Lung (tissue), 12 donors: ENCODE results near the gene DDN. TPM values are rescaled to one million over a fixed set of nuclear protein-coding genes. Genes with fewer than 3 reads are reported as not detected.

Experiments
- ATAC-seq: fragments of 200-7000 bp; cut with Tn5 transposase; one replicate; pipeline ENCODE4 v1.9.1; 2020; ENCODE audit warnings: moderate number of reproducible peaks; ENCODE audit not compliant: insufficient read depth, low FRiP score
- DNase-seq, 3 donors: peaks; one replicate each; pipeline ENCODE4 v3.0.0-alpha.2; 2013 to 2017
- H3K27ac ChIP-seq, 2 donors: one replicate each; pipeline ENCODE4 v1.5.1; 2013; ENCODE audit warnings: mild to moderate bottlenecking in 2 of 2, moderate library complexity in 2 of 2, control low read depth in 1 of 2, inconsistent platforms in 1 of 2, low read depth in 1 of 2, low read length in 1 of 2
- H3K27me3 ChIP-seq, 3 donors: one replicate each; pipeline ENCODE4 v1.5.1; 2013; ENCODE audit warnings: low read length in 2 of 3; ENCODE audit not compliant: control insufficient read depth in 3 of 3, insufficient read depth in 3 of 3
- H3K36me3 ChIP-seq, 4 donors: one replicate each; pipeline ENCODE4 v1.5.1; 2013; ENCODE audit warnings: low read length in 4 of 4, mild to moderate bottlenecking in 1 of 4, moderate library complexity in 1 of 4; ENCODE audit not compliant: control insufficient read depth in 4 of 4, insufficient read depth in 4 of 4
- H3K4me1 ChIP-seq, 5 donors: one replicate each; pipeline ENCODE4 v1.5.1; 2013; ENCODE audit warnings: low read length in 5 of 5, mild to moderate bottlenecking in 2 of 5, moderate library complexity in 1 of 5; ENCODE audit not compliant: control insufficient read depth in 5 of 5, insufficient read depth in 5 of 5
- H3K4me3 ChIP-seq: one replicate; pipeline ENCODE4 v1.5.1; 2013; ENCODE audit warnings: mild to moderate bottlenecking, control low read depth, moderate library complexity
- H3K9ac ChIP-seq, 2 donors: one replicate each; pipeline ENCODE4 v1.5.1; 2013; ENCODE audit warnings: low read length in 2 of 2, control low read depth in 1 of 2; ENCODE audit not compliant: insufficient read depth in 1 of 2
- H3K9me3 ChIP-seq, 4 donors: one replicate each; pipeline ENCODE4 v1.5.1; 2013; ENCODE audit warnings: low read length in 3 of 4, mild to moderate bottlenecking in 1 of 4, moderate library complexity in 1 of 4; ENCODE audit not compliant: control insufficient read depth in 4 of 4, insufficient read depth in 3 of 4
- WGBS, 2 donors: extraction: QIAGEN DNeasy Blood & Tissue Kit; methylation state at CpG; one replicate each; pipeline ENCODE4 v1.1.7; 2013; 5-methylcytosine and 5-hydroxymethylcytosine counted together
- polyA plus RNA-seq, 2 donors: library from polyadenylated mRNA; stranded (reverse); fragments of 200-250 nt; gene quantifications; one replicate each; pipeline ENCODE4 v1.2.1, GENCODE V29; 2013
- total RNA-seq, 2 donors: library from RNA; depleted of rRNA in 1 of 2; stranded (reverse); fragments of >200 nt in 1 of 2; gene quantifications; one replicate each; pipeline ENCODE4 v1.2.1, GENCODE V29; 2014 to 2021
- TF ChIP-seq, protein P1 (sequence below): IDR thresholded peaks from 2 replicates; pipeline ENCODE4 v1.5.1; 2012; ENCODE audit warnings: mild to moderate bottlenecking; ENCODE audit errors: control extremely low read depth, extremely low read depth
- donor health status: control.
- donor health status: control.
- donor health status: Bipolar disorder and iron deficiency.
- donor health status: healthy.
- donor health status: DM: yes; HTN: yes; CAD: no.

Gene DDN
- total and polyA plus RNA-seq, 4 donors = 0.04 to 0.12 (median 0.09) TPM

GRCh38 chr12:48965298-48965838 is 33.8 kb downstream of the DDN start:
- ATAC-seq (no peak), DNase-seq (no peak)
- Histone ChIP-seq H3K27me3 (peaks cover 0 to 42% (median 25%) of the 10 kb centered on the region in 3 donors), H3K27ac (no peak overlapping the region), H3K9ac (no peak overlapping the region), H3K9me3 (no peaks in the 10 kb centered on the region), H3K4me3 (no peak overlapping the region), H3K36me3 (no peaks in the 10 kb centered on the region), H3K4me1 (peaks cover 0 to 9% (median 2%) of the 10 kb centered on the region in 5 donors)
- TF ChIP-seq, protein P1, sequence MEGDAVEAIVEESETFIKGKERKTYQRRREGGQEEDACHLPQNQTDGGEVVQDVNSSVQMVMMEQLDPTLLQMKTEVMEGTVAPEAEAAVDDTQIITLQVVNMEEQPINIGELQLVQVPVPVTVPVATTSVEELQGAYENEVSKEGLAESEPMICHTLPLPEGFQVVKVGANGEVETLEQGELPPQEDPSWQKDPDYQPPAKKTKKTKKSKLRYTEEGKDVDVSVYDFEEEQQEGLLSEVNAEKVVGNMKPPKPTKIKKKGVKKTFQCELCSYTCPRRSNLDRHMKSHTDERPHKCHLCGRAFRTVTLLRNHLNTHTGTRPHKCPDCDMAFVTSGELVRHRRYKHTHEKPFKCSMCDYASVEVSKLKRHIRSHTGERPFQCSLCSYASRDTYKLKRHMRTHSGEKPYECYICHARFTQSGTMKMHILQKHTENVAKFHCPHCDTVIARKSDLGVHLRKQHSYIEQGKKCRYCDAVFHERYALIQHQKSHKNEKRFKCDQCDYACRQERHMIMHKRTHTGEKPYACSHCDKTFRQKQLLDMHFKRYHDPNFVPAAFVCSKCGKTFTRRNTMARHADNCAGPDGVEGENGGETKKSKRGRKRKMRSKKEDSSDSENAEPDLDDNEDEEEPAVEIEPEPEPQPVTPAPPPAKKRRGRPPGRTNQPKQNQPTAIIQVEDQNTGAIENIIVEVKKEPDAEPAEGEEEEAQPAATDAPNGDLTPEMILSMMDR = no peak

- no peaks in the 10 kb centered on the region for H3K9me3 ChIP-seq
- H3K4me1 ChIP-seq = no peaks in the 10 kb centered on the region
- ATAC-seq = no peak
- H3K4me3 ChIP-seq = no peak overlapping the region
- TF ChIP-seq, protein P1 = no peak
- no peak overlapping the region for H3K9ac ChIP-seq
- no peak for DNase-seq
- no peak overlapping the region for H3K27ac ChIP-seq
- peaks cover 0 to 3% (median 0%) of the 10 kb centered on the region in 4 donors for H3K36me3 ChIP-seq
- H3K27me3 ChIP-seq = peaks cover 0 to 26% (median 20%) of the 10 kb centered on the region in 3 donors
Observed at GRCh38 chr12:48961801-48962200, 37.4 kb downstream of the DDN start.

GRCh38 chr12:48961331-48961730 is 37.8 kb downstream of the DDN start:
- no peak overlapping the region for H3K27ac ChIP-seq
- H3K9me3 ChIP-seq = no peaks in the 10 kb centered on the region
- no peaks in the 10 kb centered on the region for H3K4me1 ChIP-seq
- no peak for DNase-seq
- no peak for ATAC-seq
- H3K36me3 ChIP-seq = peaks cover 0 to 3% (median 0%) of the 10 kb centered on the region in 4 donors
- no peak overlapping the region for H3K9ac ChIP-seq
- WGBS, 2 donors = 54% methylated on average over 4 of the region's 4 CpGs
- no peak overlapping the region for H3K4me3 ChIP-seq
- H3K27me3 ChIP-seq = peaks cover 0 to 22% (median 16%) of the 10 kb centered on the region in 3 donors
- TF ChIP-seq, protein P1 = no peak

GRCh38 chr12:48960834-48961233 is 38.3 kb downstream of the DDN start:
- no peak for ATAC-seq
- Histone ChIP-seq H3K4me3 (no peak overlapping the region), H3K27me3 (peaks cover 0 to 17% (median 15%) of the 10 kb centered on the region in 3 donors), H3K27ac (no peak overlapping the region), H3K36me3 (peaks cover 0 to 3% (median 0%) of the 10 kb centered on the region in 4 donors), H3K9ac (no peak overlapping the region), H3K4me1 (peaks cover 2 to 5% (median 4%) of the 10 kb centered on the region in 5 donors), H3K9me3 (no peaks in the 10 kb centered on the region)
- no peak for DNase-seq
- 67 to 72% methylated on average over 3 of the region's 3 CpGs for WGBS, 2 donors
- TF ChIP-seq, protein P1 = no peak
